ENCODE data around the gene MORN5. TPM values are rescaled to one million over a fixed set of nuclear protein-coding genes. Genes with fewer than 3 reads are reported as not detected.

MORN5 gene
- total and polyA plus RNA-seq, 2 experiments from 2014 or later = not detected

DNA sequence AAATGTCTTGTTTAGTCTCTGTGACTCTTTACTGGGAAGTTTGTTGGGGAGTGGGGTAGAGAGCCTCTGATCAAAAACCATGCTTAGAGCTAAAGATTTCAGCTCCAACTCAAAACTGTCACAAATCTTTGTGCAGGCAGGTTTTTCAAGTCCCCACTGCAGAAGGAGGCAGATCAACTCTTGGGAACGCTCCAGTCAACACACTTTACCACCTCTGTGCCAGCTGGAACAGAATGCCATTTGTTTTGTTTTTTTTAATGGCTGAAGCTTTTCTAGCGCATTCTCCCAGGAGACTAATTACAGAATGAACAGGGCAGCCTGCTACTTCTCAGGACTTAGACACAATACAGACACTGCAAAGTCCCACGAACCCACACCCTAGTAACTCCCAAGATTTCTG lies 87.0 kb downstream of the MORN5 start:
- Histone ChIP-seq H3K9me2 (ENCODE audit: insufficient read depth) (no peaks in the 10 kb centered on the region), H3K27ac (ENCODE audit: low read depth) (no peak overlapping the region), H3K4me1 (ENCODE audit: insufficient read depth) (no peaks in the 10 kb centered on the region), H3K4me2 (no peak overlapping the region), H3K79me2 (replicated peaks; ENCODE audit: insufficient read depth) (no peaks in the 10 kb centered on the region; the same call in 1 of the 2 replicates), H3K27me3 (ENCODE audit: insufficient read depth) (no peaks in the 10 kb centered on the region), H3K36me3 (ENCODE audit: insufficient read depth) (peaks cover 44% of the 10 kb centered on the region), H3F3A (replicated peaks; ENCODE audit: low read depth) (no peaks in the 10 kb centered on the region; the same call in 1 of the 2 replicates), H2AFZ (no peak overlapping the region), H3K4me3 (no peak overlapping the region), H4K20me1 (replicated peaks; ENCODE audit: insufficient read depth) (no peaks in the 10 kb centered on the region; the same call in 1 of the 2 replicates)
- Mint-ChIP-seq H3K4me3 (no peak overlapping the region), H3K27ac (no peak overlapping the region), H3K9me3 (no peaks in the 10 kb centered on the region), H3K36me3 (ENCODE audit: low read depth) (peaks cover 46% of the 10 kb centered on the region), H3K27me3 (ENCODE audit: insufficient read depth, low read depth, poor library complexity) (peaks cover 2% of the 10 kb centered on the region), H3K4me1 (peaks cover 2% of the 10 kb centered on the region; the same call in 2 of the 3 replicates)
- ATAC-seq (no peak), DNase-seq (ENCODE audit: low spot score) (no peak)
- no peak for TF ChIP-seq ZNF462 (CRISPR knock-in tag; IDR thresholded peaks at IDR 0.05)
- no peak for TF ChIP-seq CREB1 (CRISPR knock-in tag; IDR thresholded peaks at IDR 0.05; ENCODE audit: low read depth)
- TF ChIP-seq STAT1 (IDR thresholded peaks at IDR 0.05; ENCODE audit: unreplicated experiment) = no peak
- no peak for TF ChIP-seq JUNB (IDR thresholded peaks at IDR 0.05; ENCODE audit: unreplicated experiment)
- TF ChIP-seq, protein P1, sequence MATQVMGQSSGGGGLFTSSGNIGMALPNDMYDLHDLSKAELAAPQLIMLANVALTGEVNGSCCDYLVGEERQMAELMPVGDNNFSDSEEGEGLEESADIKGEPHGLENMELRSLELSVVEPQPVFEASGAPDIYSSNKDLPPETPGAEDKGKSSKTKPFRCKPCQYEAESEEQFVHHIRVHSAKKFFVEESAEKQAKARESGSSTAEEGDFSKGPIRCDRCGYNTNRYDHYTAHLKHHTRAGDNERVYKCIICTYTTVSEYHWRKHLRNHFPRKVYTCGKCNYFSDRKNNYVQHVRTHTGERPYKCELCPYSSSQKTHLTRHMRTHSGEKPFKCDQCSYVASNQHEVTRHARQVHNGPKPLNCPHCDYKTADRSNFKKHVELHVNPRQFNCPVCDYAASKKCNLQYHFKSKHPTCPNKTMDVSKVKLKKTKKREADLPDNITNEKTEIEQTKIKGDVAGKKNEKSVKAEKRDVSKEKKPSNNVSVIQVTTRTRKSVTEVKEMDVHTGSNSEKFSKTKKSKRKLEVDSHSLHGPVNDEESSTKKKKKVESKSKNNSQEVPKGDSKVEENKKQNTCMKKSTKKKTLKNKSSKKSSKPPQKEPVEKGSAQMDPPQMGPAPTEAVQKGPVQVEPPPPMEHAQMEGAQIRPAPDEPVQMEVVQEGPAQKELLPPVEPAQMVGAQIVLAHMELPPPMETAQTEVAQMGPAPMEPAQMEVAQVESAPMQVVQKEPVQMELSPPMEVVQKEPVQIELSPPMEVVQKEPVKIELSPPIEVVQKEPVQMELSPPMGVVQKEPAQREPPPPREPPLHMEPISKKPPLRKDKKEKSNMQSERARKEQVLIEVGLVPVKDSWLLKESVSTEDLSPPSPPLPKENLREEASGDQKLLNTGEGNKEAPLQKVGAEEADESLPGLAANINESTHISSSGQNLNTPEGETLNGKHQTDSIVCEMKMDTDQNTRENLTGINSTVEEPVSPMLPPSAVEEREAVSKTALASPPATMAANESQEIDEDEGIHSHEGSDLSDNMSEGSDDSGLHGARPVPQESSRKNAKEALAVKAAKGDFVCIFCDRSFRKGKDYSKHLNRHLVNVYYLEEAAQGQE (IDR thresholded peaks at IDR 0.05; ENCODE audit: unreplicated experiment) = no peak
- TF ChIP-seq EZH2phosphoT487 (IDR thresholded peaks at IDR 0.05; ENCODE audit: unreplicated experiment) = no peak
